ENCODE data around the gene PRDM16.

- TF ChIP-seq CTCF (IDR thresholded peaks at IDR 0.05) (no peak), REST (IDR thresholded peaks at IDR 0.05; ENCODE audit: insufficient read depth in 1 of 2, low read depth in 2 of 2, low read length in 1 of 2) (no peak), POLR2AphosphoS5 (IDR thresholded peaks at IDR 0.05; ENCODE audit: low read depth, low read length) (no peak)
These were observed 398.4 kb downstream of the PRDM16 start for GRCh38 chr1:3467096-3468036.
